NT2/D1 (cell line): ENCODE results near the gene TAGLN2.

Source experiments
- SUZ12 ChIP-seq: IDR thresholded peaks from 2 replicates; pipeline ENCODE4 v1.6.1; 2011; ENCODE audit not compliant: insufficient read length, insufficient read depth; ENCODE audit errors: extremely low read depth
- ZNF274 ChIP-seq: IDR thresholded peaks from 2 replicates; pipeline ENCODE4 v1.6.1; 2011; ENCODE audit warnings: mild to moderate bottlenecking, low read depth, low read length

DNA sequence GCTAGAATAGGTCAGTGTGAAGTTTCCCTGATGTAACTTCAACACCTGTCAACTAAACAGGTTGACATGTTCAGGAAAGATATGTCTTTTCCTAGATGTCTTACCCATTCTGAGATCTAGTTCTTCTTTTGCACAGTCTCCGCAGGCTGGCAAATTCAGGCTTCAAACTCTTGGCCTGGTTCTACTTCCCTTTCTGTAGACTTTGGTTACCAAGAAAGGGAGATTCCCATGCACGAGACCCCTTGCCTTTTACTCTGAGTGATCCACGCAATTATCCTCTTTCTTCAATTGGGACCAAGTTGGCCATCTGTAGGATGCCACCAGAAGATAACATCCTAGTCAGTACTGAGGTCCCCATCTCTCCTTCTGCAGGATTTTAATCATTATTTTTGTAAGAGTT is 27.3 kb downstream of the TAGLN2 start:
- TF ChIP-seq SUZ12 (no peak), ZNF274 (no peak)
